ENCODE results near the gene MPV17L. TPM values are rescaled to one million over a fixed set of nuclear protein-coding genes. Genes with fewer than 3 reads are reported as not detected.

The MPV17L gene
- total and polyA plus RNA-seq, 10 donors = 0.79 to 9.0 (median 3.6) TPM

GRCh38 chr16:15459791-15460190, 64.2 kb downstream of the MPV17L start:
- Histone ChIP-seq H3K4me3 (no peak overlapping the region), H3K27me3 (replicated peaks in 1 of 7) (no peaks in the 10 kb centered on the region), H3K4me1 (no peaks in the 10 kb centered on the region), H3K36me3 (no peaks in the 10 kb centered on the region), H3K9me3 (no peaks in the 10 kb centered on the region), H3K27ac (no peak overlapping the region)
- DNase-seq = no peak
- TF ChIP-seq POLR2A (IDR thresholded peaks at IDR 0.05) (no peak), POLR2AphosphoS5 (IDR thresholded peaks at IDR 0.05) (no peak)
- TF ChIP-seq, protein P1, sequence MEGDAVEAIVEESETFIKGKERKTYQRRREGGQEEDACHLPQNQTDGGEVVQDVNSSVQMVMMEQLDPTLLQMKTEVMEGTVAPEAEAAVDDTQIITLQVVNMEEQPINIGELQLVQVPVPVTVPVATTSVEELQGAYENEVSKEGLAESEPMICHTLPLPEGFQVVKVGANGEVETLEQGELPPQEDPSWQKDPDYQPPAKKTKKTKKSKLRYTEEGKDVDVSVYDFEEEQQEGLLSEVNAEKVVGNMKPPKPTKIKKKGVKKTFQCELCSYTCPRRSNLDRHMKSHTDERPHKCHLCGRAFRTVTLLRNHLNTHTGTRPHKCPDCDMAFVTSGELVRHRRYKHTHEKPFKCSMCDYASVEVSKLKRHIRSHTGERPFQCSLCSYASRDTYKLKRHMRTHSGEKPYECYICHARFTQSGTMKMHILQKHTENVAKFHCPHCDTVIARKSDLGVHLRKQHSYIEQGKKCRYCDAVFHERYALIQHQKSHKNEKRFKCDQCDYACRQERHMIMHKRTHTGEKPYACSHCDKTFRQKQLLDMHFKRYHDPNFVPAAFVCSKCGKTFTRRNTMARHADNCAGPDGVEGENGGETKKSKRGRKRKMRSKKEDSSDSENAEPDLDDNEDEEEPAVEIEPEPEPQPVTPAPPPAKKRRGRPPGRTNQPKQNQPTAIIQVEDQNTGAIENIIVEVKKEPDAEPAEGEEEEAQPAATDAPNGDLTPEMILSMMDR (IDR thresholded peaks at IDR 0.05 in 8 of 11, conservative IDR thresholded peaks at IDR 0.05 in 3 of 11) = no peak
- WGBS, 5 donors = 88 to 93% (median 90%) methylated on average over 1 of the region's 1 CpG
- intact Hi-C loops (cut with DNase I; ENCODE audit: low total_unique reads) = no loop called here

DNA sequence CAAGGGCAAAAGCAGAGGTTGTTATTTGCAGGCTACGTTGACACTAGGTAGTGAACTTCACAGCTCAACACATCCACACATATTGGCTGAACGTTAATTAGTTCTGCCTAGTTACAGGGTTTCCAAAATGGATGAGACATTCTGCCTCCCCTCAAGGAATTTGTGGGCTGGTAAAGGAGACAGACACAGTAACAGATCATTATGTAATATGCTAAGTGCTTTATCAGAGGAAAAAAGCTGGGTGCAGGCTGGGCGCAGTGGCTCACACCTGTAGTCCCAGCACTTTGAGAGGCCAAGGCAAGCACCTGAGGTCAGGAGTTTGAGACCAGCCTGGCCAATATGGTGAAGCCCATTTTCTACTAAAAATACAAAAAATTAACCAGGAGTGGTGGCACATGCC, 65.0 kb downstream of the MPV17L start:
- Histone ChIP-seq H3K36me3 (no peaks in the 10 kb centered on the region), H3K4me1 (no peaks in the 10 kb centered on the region), H3K27ac (no peak overlapping the region), H3K27me3 (replicated peaks in 1 of 7) (no peaks in the 10 kb centered on the region), H3K9me3 (no peaks in the 10 kb centered on the region), H3K4me3 (no peak overlapping the region)
- no peak for DNase-seq
- 76 to 93% (median 88%) methylated on average over 3 of the region's 3 CpGs for WGBS, 5 donors
- TF ChIP-seq POLR2AphosphoS5 (IDR thresholded peaks at IDR 0.05) (no peak), POLR2A (IDR thresholded peaks at IDR 0.05) (no peak)
- TF ChIP-seq, protein P1 (IDR thresholded peaks at IDR 0.05 in 8 of 11, conservative IDR thresholded peaks at IDR 0.05 in 3 of 11) = no peak
- intact Hi-C loops (cut with DNase I; ENCODE audit: low total_unique reads) = no loop called here

DNA sequence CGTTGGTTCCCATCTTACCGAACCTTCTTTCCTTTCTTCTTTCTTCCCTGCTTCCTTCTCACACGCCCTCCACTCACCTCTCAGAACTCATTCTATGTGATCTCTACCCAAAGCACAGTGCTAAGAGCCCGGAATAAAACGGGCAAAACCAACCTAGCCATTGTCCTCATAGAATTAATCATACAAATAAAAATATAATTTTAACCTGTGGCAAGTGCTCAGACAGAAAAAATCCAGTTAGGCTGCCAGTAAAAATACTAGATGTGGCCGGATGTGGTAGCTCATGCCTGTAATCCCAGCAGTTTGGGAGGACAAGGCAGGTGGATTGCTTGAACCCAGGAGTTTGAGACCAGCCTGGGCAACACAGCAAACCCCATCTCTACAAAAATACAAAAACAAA, 65.8 kb downstream of the MPV17L start:
- no peak for DNase-seq

More for the DNA sequence above, 65.8 kb downstream of the MPV17L start:
- H3K4me3 ChIP-seq = no peak overlapping the region
- 90 to 96% (median 93%) methylated on average over 6 of the region's 6 CpGs for WGBS, 5 donors
- H3K27me3 ChIP-seq (replicated peaks in 1 of 7) = no peaks in the 10 kb centered on the region
- H3K36me3 ChIP-seq = no peaks in the 10 kb centered on the region
- TF ChIP-seq, protein P1 (IDR thresholded peaks at IDR 0.05 in 8 of 11, conservative IDR thresholded peaks at IDR 0.05 in 3 of 11) = no peak
- TF ChIP-seq POLR2A (IDR thresholded peaks at IDR 0.05) (no peak), POLR2AphosphoS5 (IDR thresholded peaks at IDR 0.05) (no peak)
- H3K9me3 ChIP-seq = no peaks in the 10 kb centered on the region
- H3K4me1 ChIP-seq = no peaks in the 10 kb centered on the region
- no peak overlapping the region for H3K27ac ChIP-seq
- intact Hi-C loops (cut with DNase I; ENCODE audit: low total_unique reads) = no loop called here

Other genes with a start within 250 kb of the MPV17L start
- 10 to 100 TPM in 3 of 7 donors, 1 to 10 TPM in 4; 3.9 to 15.1 (median 8.4) TPM for gene NPIPA5, start 17.5 kb upstream of the MPV17L start, total RNA-seq
- 10 to 100 TPM in 2 of 3 donors, 1 to 10 TPM in 1; 1.8 to 30.6 (median 23.6) TPM for gene NPIPA5, start 17.5 kb upstream of the MPV17L start, polyA plus RNA-seq
- 10 to 100 TPM; 12.3 to 36.5 (median 27.6) TPM for gene BMERB1, start 38.8 kb downstream of the MPV17L start, total RNA-seq
- 1 to 10 TPM; 5.6 to 7.1 (median 6.6) TPM for gene BMERB1, start 38.8 kb downstream of the MPV17L start, polyA plus RNA-seq
- 100 to 1,000 TPM in 5 of 7 donors, 10 to 100 TPM in 2; 79.4 to 169 (median 134) TPM for gene MARF1, start 247.4 kb downstream of the MPV17L start, total RNA-seq
- gene MARF1, start 247.4 kb downstream of the MPV17L start, polyA plus RNA-seq = 10 to 100 TPM; 24.0 to 33.9 (median 33.8) TPM